ENCODE results near the gene AFG1L. TPM values are rescaled to one million over a fixed set of nuclear protein-coding genes. Genes with fewer than 3 reads are reported as not detected.
A peak's percentile ranks its signal among the peaks of the same experiment; 100 is the strongest.

The AFG1L gene
- total RNA-seq, 1 experiment from 2014 or later = 7.9 TPM

DNA sequence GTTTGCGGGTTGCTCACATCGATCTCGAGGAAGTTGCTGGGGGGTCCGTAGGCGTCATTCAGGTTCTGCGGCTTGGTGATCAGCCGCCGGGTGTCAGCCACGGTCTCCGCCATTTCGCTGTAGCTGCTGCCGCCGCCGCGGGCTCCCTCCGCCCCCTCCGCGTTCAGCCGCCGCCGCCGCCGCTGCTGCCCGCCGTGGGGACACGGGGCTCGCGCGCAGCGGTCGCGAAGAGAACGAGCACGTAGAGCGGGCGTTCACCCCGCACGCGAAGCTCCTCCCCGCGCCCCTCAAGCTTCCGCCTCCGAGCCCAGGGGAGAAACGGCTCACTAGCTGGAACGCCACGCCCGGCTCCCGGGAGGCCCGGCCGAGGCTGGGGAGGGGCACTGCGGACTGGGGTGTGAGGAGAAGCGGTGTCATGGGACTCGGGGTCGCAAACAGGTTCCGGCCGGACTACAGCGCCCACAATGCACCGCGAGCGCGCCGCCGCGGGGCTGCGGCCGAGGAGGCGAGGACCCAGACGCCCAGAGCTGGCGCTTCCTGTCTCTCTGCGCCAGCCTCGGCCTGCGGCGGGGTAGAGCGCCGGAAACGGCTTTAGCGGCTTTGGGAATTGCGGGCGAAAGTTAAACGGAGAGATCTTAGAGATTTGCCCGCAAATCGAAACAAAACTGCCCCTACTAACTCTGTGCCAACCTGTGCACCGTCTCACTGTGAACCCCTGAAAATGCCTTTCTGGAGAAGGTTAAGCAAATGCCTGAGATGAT, 33.9 kb upstream of the AFG1L start, which contains the start of gene SNX3 (continued):
- TF ChIP-seq, protein P1, sequence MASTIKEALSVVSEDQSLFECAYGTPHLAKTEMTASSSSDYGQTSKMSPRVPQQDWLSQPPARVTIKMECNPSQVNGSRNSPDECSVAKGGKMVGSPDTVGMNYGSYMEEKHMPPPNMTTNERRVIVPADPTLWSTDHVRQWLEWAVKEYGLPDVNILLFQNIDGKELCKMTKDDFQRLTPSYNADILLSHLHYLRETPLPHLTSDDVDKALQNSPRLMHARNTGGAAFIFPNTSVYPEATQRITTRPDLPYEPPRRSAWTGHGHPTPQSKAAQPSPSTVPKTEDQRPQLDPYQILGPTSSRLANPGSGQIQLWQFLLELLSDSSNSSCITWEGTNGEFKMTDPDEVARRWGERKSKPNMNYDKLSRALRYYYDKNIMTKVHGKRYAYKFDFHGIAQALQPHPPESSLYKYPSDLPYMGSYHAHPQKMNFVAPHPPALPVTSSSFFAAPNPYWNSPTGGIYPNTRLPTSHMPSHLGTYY (CRISPR knock-in tag; IDR thresholded peaks at IDR 0.05) = no peak
- TF ChIP-seq HMGXB4 (CRISPR knock-in tag; IDR thresholded peaks at IDR 0.05) = peak; percentile 96
- TF ChIP-seq NFYB (CRISPR knock-in tag; conservative IDR thresholded peaks at IDR 0.05; ENCODE audit: low read depth) = no peak
- TF ChIP-seq, protein P2, sequence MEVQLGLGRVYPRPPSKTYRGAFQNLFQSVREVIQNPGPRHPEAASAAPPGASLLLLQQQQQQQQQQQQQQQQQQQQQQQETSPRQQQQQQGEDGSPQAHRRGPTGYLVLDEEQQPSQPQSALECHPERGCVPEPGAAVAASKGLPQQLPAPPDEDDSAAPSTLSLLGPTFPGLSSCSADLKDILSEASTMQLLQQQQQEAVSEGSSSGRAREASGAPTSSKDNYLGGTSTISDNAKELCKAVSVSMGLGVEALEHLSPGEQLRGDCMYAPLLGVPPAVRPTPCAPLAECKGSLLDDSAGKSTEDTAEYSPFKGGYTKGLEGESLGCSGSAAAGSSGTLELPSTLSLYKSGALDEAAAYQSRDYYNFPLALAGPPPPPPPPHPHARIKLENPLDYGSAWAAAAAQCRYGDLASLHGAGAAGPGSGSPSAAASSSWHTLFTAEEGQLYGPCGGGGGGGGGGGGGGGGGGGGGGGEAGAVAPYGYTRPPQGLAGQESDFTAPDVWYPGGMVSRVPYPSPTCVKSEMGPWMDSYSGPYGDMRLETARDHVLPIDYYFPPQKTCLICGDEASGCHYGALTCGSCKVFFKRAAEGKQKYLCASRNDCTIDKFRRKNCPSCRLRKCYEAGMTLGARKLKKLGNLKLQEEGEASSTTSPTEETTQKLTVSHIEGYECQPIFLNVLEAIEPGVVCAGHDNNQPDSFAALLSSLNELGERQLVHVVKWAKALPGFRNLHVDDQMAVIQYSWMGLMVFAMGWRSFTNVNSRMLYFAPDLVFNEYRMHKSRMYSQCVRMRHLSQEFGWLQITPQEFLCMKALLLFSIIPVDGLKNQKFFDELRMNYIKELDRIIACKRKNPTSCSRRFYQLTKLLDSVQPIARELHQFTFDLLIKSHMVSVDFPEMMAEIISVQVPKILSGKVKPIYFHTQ (CRISPR knock-in tag; IDR thresholded peaks at IDR 0.05) = no peak
- TF ChIP-seq SMAD3 (CRISPR knock-in tag; IDR thresholded peaks at IDR 0.05; ENCODE audit: borderline replicate concordance) = no peak; the same call in 1 of the 2 replicates
- TF ChIP-seq, protein P3, sequence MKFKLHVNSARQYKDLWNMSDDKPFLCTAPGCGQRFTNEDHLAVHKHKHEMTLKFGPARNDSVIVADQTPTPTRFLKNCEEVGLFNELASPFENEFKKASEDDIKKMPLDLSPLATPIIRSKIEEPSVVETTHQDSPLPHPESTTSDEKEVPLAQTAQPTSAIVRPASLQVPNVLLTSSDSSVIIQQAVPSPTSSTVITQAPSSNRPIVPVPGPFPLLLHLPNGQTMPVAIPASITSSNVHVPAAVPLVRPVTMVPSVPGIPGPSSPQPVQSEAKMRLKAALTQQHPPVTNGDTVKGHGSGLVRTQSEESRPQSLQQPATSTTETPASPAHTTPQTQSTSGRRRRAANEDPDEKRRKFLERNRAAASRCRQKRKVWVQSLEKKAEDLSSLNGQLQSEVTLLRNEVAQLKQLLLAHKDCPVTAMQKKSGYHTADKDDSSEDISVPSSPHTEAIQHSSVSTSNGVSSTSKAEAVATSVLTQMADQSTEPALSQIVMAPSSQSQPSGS (CRISPR knock-in tag; IDR thresholded peaks at IDR 0.05; ENCODE audit: borderline replicate concordance, low read depth) = no peak
- TF ChIP-seq, protein P4, sequence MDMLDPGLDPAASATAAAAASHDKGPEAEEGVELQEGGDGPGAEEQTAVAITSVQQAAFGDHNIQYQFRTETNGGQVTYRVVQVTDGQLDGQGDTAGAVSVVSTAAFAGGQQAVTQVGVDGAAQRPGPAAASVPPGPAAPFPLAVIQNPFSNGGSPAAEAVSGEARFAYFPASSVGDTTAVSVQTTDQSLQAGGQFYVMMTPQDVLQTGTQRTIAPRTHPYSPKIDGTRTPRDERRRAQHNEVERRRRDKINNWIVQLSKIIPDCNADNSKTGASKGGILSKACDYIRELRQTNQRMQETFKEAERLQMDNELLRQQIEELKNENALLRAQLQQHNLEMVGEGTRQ (CRISPR knock-in tag; IDR thresholded peaks at IDR 0.05) = peak; percentile 64
- no peak for TF ChIP-seq ZNF263 (CRISPR knock-in tag; IDR thresholded peaks at IDR 0.05; ENCODE audit: low read depth)
- no peak for TF ChIP-seq JUN (CRISPR knock-in tag; IDR thresholded peaks at IDR 0.05)
- TF ChIP-seq GRHL2 (CRISPR knock-in tag; IDR thresholded peaks at IDR 0.05; ENCODE audit: insufficient replicate concordance, severe bottlenecking) = no peak
- TF ChIP-seq IRF1 (CRISPR knock-in tag; IDR thresholded peaks at IDR 0.05) = no peak
- no peak for TF ChIP-seq NFE2L1 (CRISPR knock-in tag; IDR thresholded peaks at IDR 0.05)
- TF ChIP-seq NFATC4 (CRISPR knock-in tag; IDR thresholded peaks at IDR 0.05) = no peak
- TF ChIP-seq, protein P5, sequence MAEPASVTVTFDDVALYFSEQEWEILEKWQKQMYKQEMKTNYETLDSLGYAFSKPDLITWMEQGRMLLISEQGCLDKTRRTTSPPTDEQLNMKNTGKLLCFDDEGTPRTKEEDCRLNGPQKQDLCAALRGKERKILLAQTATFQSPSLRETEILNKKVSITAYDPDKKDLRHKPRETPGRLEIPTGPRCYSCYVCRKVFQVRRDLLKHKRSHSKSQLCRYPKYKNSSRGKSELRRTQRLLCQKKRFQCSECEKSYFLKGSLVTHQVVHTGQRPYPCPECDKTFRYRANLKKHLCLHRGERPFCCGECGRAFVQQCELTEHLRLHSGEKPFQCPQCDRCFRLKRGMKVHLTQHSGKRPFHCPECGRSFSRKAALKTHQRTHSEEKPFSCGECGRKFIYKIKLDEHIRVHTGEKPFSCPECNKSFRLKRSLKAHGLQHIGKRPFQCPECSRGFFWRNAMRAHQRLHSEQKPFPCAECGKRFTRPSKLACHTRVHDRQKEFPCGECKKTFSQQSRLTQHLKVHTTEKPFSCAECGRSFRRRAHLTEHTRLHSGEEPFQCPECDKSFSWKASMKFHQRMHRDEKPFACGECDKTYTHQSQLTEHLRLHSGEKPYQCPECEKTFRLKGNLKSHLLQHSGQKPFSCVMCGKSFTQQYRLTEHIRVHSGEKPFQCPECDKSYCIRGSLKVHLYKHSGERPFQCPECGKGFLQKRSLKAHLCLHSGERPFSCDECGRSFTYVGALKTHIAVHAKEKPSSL (CRISPR knock-in tag; conservative IDR thresholded peaks at IDR 0.05) = no peak
- TF ChIP-seq IRF2 (CRISPR knock-in tag; IDR thresholded peaks at IDR 0.05; ENCODE audit: borderline replicate concordance, low read depth) = no peak
- 0 out of 2 replicates have a peak, but pooled peaks have one; percentile 40 for TF ChIP-seq ZNF423 (CRISPR knock-in tag; IDR thresholded peaks at IDR 0.05)
- no peak for TF ChIP-seq ATF3 (CRISPR knock-in tag; conservative IDR thresholded peaks at IDR 0.05)
- TF ChIP-seq CTCF (IDR thresholded peaks at IDR 0.05) = no peak
- TF ChIP-seq USF1 (CRISPR knock-in tag; IDR thresholded peaks at IDR 0.05) = peak; percentile 62
- no peak for TF ChIP-seq NR1H2 (CRISPR knock-in tag; IDR thresholded peaks at IDR 0.05)
- TF ChIP-seq SOX15 (CRISPR knock-in tag; IDR thresholded peaks at IDR 0.05) = no peak
- no peak; the same call in 1 of the 2 replicates for TF ChIP-seq CREM (CRISPR knock-in tag; IDR thresholded peaks at IDR 0.05)
